IPS-NIHi11 (cell line): Measurements from ENCODE around the gene OPCML.

Experiments
- DNase-seq: peaks from one replicate; pipeline ENCODE4 v3.0.0; 2012; ENCODE audit warnings: mixed read lengths, low spot score

The OPCML gene

DNA sequence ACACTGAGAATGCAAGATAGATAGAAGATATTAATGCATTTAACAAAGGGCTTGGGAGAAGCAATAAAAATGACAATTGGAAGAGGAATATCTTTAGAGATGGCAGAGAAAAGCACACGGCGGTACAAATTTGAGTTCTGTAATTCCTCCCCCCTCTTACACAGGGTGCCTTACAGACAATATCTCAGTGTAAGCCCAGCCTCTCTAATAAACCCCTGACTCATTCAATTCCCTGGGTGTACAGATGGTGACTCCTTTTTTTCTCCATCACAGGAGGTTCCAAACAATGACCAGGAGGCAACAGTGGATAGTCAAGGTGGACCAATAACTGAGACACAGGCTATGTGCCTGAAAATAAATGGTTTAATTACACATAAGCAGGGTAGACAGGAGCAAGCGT is 598.6 kb downstream of the OPCML start:
- DNase-seq = no peak

DNA sequence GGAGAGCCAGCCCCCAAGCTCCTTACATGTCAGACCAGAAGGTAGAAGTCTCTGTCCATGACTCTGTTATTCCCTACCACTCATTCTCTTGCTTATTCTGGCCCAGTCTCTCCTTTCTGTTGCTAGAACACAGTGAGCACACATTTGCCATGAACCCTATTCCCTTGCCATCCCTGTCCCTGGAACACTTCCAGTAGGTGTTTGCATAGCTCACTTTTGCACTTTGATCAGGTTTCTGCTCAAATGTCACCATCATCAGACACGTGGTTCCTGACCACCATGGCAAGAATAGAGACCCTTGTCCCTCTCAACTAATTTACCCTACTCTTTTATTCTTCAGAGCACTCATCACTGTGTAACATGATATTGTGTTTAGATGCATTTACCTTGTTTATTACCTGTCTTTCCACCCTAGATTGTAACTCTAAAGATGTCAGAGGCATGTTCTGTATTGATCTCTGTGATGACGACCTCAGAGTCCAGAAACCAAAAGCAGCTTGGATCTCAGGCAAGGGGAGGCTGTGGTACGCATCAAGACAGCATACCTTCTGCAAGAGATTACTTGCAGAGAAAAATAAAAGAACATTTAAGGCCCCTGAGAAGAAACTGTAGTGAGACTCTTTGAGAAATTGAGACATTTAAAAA is 606.4 kb downstream of the OPCML start:
- no peak for DNase-seq

DNA sequence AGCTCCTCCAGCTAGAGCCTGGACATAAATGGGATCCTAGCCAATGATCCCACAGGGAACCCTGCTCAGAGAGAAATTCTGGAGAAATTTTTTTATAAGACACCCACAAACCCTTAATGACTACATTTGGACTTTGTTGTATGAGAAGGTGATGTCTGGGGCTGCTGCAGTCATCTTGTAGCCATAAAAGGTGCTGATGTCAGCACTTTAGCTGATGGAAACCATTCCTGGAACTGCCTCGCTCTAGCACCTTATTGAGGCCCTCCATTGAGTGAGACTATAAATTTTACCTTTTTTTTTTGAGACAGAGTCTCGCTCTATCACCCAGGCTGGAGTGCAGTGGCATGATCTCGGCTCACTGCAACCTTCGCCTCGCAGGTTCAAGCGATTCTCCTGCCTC is 610.7 kb downstream of the OPCML start:
- DNase-seq = no peak

DNA sequence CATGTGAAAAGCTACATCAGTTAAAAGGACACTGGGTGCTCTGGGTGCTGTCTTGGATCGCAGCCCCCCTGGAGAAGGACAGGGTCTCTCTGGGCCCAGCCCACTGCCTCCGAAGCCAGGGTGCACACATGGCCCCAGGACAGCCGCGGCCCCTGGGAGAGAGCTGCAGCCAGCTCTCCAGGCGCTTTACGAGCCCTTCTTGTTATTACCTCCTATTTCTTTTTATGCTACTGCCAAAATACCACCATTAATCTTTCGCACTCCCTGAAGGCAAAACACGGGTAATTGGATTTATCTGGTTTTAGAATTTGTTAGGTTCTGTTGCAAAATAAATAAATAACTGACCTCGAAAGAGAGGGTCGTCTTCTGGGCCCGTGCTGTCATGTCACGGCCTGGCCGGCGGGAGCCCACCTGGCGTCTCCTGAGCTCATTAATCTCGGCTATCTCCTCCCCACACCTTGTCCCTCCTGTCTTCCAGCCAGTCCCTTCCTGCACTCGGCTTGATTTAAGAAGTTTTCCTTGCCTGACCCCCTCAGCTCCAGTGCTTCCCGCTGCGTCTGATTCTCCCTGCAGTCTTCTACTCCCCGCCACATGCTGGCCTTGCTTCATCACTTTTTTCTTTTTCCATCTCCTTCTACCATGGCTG is 611.7 kb downstream of the OPCML start:
- no peak for DNase-seq

DNA sequence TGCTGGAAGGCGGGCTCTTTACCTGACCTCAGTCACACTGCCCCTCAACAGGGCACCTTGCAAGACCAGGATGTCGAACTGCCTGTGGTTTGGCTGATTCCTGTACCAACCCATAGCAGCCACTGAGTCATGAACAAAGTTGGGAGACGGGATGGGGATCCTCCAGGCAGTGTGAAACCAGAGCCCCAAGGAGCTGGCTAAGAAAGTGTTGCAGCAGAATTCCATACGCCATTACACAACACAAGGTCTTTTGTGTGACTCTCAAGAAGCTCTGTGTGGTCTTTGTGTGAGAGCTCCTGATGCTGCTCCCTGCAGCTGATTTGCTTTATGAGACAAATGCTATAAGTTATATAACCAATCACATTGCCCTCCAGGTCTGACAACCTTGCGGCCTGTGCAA is 617.7 kb downstream of the OPCML start:
- no peak for DNase-seq

DNA sequence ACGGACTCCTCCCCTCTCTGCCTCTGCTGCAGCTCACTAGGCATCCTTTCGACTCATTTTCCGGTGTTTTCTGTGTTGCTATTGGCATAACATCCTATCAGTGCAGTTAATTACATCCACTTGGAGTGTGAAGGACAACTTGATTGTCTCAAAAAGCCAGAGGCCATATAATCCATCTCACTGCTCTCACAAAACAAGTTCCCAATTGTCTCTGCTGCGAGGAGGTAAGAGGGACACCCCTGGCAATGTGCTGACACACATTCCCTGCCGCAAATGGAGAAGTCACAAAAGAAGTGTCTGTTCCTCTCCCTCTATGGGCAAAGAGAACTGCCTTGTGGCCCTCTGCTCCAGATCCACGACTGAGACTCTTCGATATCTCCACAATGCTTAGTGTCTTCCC is 618.4 kb downstream of the OPCML start:
- no peak for DNase-seq

DNA sequence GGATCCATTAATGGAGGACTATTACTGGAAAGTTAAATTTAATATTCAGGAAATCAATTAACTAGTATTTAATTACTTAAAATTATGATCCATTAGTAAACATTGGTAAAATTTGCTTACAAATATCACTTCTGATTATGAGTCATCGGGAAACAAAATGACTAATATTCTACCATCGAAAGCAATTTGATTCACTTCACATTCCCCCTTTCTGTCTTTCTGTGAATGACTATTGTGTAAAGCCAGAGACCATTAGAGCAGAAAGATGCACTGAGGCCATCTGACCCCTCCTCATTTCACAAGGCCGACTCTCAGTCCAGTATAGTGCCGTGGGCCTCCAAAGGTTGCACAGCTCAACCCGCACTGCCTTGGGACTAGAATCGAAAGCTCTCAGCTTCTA is 619.0 kb downstream of the OPCML start:
- DNase-seq = no peak

DNA sequence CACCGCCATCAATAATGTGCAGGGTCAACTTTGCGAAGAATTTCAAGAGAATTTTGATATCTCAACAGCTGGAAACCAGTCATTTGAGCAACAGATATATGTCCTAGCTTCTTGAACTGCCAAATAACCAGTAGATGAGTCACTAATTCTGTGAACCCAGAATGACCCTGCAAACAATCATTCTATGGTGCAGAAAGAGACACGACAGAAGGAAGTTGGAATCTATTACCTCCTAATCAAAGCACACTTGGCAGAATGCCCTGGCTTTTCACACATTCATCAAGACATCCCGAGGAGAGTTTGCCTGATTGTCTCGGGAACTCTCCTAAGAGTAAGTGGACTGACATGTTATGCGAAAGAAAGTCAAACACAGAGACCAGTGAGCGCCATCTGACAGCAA is 621.1 kb downstream of the OPCML start:
- no peak for DNase-seq

DNA sequence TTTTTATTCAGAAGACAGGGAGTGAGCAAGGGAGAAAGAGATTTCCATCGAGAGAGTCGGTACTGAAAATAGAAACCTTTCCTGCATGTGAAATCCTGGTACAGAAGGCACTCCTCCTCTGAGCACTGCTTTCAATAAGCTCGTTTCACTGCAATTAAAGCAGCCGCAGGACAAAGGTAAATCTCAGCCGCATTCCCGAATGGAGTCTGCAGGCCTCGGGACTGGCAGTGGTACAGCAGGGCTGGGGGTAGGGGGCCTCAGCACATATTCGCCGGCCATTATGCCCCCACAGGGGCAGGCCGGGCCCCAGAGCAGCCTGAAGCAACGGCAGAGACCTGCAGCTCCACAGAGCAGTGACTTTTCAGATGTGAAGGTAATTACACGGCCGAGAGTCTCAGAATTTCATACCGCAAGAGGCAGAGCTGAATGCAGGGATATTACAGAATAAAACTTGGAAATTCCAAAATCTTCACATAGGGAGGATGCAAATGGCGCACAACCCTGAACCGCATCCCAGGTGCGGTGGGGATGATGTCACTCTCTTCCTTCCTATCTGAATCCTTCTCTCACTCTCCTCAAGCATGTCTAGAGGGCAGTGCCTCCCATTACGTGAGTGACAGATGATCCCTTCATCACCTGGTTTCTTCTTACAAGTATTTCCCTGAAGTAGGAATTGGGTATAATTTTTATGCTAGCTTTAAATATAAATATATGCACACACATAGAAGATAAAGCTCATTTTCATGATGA is 622.1 kb downstream of the OPCML start:
- peak; percentile 37 for DNase-seq

DNA sequence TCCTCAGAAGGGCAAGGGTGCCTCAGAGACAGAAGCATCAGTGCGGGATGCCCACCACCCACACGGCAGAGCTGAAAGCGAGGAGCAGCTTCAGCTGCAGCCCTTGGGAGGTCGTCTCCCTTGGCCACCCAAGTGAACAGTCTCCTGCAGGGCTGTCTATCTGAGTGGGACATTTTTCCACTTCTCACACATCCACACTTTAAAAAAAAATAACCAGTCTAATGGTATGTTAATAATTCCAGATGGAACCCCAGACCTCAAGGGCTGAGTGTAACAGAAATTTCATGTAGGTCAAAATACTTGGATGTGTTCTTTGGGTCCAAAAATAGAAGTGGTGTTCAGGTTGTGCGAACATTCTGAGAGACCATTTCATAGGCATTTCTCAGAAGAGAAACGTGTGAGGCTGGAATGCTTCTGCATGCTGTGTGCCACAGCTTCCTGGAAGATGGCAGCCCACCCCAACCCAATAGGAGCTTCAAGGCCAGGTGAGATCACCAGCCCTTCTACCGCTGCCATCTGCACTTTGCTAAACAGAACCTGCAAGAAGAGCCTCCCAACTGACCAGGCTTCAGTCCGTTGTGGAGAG is 623.2 kb downstream of the OPCML start:
- no peak for DNase-seq

DNA sequence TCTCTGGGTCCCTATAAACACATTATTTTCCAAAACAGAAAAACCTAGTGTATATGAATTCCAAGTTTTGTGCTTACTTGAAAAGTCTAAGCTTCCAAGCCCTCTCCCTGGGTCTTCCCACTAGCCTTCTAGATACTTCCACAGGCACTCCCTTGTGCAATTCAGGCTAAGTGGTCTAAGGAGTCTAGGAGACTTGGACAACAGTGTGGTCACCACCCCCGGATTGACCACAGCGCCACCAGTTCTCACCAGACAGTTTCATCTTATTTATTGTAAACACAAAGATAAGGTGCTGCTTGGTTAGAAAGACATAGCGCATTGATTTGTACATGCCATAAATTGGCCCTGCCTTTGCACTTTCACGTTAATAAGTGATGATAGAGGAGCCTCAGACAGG is 623.9 kb downstream of the OPCML start:
- no peak for DNase-seq

DNA sequence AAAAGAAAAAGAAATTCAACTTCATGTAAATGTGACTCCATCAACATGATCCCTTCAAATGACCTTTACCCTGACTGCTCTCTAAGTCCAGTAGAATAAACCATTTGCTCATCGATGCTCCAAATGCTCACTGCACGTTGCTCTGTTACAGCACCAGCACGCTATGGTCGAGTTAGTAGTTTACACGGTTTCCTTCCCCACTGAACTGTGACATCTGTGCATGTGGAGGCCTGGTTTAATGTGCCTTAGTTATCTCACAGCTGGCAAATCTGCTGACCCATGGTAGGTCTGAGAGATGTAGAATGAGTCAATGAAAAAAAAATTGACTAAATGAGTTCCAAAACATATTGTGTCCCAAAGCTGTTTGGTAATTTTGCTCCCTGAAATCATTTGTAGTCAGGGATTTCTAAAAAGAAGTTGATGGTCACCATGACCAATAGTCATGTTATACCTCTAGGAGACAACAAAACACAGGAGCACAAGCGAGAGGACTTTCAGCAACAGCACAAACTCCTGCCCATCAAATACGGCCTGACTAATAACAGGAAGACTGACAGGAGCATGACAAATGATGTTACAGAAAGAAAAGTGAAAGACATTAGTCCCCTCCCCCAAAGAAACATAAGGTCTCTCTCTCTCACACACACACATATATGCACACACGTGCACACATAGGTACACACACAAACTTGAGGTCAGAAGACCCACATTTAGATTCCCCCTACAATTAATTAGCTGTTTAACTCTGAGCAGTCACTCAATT is 624.5 kb downstream of the OPCML start:
- no peak for DNase-seq

DNA sequence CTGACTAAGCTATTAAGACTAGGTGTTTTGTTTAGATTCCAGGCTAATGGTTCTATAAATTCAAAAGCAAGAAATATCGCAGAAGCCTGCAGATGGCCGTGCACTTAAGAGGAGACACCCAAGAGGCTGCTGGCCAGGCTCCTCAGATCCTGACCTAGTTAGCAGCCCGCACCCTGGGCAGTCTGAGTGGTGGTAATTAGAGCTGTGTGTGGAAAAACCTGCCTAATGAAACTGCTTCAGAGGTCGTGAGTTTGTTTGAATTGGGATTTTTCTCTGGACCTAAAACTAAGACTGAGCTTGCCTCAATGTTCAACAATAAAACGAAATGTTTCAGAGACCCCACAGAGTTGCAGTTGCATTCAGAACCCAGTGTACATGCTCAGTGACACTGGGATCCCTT is 627.7 kb downstream of the OPCML start:
- DNase-seq = no peak

DNA sequence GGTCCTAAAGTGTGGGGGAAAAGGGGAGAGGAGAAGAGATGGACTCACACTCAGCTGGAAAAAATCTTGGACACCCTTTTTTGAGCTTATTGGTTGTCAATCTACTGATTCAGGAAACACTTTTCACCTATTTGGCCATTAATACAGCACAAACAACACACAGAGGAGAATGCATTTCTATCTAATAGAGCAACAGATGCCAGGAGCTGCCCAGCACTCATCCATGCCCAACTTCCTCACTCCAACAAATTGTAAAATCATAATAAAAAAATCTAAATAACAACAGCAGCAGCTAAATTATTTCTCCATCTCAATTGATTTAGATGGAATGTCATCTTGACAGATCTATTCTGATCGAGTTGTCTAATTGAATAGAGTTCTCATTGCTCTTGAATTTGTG is 628.2 kb downstream of the OPCML start:
- no peak for DNase-seq

DNA sequence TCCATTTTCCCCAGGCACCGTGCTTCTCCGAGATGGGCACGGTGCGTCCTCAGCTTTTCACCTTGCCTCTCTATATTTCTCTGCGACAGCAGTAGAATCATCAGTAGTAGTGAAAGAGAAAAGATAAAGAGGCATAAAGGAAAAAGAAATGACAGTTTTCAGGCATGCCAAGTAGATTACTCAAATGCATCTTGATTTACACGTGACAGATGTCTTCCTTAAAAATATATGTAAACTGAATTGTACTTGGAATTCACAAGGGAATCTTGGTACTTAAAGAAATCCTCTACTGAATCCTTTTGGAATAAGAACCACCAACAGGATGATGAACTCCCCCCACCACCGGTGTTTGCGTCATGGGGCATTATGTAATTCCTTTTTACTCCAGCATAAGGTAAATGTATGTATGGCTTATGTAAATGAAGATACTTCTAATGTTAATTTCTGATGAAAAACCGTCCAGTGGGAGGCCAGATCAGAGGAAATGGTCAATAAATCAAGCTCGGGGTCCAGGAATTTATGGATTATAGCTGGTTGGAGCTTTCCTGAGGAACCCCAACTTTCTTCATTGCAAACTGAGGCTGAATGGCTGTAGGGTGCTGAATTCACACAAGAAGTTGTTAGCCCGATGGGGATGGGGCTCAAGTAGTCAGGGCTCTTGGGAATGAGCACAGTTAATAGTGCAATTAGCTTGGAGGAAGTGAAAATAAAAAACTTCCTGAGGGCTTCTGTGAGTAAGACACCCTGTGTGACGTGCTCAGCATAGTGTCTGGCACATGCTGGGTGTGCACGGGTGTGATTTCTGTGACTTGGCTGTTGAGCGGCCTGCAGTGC is 630.4 kb downstream of the OPCML start:
- DNase-seq = no peak

DNA sequence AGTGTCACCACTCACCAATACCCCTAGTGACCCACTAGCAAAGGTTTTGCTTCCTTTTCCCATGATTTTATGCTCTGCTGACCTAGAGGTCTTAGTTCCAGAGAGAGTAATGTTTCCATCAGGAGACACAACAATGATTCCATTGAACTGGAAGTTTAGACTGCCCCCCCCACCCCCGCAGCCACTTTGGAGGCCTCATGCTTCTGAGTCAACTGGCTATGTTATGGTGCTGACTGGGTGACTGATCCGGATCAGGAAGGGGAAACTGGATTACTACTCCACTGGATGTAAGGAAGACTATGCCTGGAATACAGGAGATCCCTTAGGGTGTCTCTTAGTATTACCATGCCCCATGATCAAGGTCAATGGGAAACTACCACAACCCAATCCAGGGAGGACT is 633.6 kb downstream of the OPCML start:
- no peak for DNase-seq

DNA sequence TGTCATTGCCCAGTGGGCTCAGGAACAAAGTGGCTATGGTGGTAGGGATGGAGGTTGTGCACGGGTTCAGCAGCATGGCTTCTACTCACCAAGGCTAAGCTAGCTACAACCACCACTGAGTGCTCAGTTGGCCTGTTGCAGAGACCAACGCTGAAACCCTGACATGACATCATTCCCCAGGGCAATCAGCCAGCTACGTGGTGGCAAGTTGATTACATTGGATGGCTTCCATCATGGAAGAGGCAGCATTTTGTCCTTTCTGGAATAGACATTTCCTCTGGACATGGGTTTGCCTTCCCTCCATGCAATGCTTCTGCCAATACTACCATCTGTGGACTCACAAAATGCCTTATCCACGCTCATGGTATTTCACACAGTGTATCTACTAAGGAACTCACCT is 634.3 kb downstream of the OPCML start:
- DNase-seq = no peak

DNA sequence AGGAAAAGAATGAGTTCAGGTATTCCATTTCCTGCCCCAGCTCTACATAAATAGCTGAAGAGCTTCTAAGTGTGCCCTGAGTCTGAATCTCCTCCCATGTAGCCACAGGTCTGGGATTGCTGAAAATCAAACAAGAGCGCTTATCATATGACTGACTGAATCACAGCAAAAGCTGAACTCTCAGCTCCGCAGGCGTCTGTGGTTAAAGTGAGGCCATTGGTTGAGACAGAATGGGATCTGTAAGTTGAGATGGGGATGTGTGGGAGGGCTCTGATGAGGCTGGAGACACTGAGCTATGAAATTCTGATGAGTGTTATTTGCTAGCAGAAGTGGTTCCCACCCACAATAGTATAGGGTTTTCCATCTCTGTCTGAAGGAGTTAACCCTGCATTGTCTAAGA is 637.0 kb downstream of the OPCML start:
- peak; percentile 20 for DNase-seq

DNA sequence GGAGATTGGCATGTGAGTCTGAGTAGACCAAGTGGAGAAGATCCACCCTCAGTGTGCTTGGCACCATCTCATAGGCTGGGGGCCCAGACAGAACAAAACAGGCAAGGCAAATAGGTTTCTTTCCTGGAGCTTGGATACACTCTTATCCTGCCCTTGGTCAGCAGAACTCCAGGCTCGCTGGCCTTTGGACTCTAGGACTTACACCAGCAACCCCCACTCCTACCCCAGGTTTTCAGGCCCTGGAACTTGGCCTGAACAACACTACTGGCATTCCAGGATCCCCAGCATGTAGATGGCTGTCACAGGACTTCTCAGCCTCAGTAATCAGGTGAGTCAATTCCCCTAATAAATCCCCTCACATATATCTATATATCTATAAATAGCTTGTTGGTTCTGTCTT is 637.7 kb downstream of the OPCML start:
- no peak for DNase-seq

DNA sequence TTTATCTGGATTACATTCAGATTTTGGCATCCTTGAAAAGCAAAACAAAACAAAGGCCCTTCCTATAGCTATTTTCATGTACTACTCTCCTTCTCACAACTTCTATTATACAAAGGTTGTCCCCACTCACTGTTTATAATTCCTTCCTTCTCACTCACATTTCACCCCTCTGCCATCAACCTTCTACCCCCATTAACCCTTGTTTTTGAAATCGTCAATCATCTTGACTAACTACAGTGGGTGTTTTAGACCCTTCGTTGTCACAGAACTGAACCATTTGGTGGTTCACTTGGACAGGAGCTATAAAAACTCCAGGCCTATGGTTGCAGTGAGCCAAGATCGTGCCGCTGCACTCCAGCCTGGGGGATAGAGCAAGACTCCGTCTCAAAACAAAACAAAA is 639.4 kb downstream of the OPCML start:
- DNase-seq = no peak

DNA sequence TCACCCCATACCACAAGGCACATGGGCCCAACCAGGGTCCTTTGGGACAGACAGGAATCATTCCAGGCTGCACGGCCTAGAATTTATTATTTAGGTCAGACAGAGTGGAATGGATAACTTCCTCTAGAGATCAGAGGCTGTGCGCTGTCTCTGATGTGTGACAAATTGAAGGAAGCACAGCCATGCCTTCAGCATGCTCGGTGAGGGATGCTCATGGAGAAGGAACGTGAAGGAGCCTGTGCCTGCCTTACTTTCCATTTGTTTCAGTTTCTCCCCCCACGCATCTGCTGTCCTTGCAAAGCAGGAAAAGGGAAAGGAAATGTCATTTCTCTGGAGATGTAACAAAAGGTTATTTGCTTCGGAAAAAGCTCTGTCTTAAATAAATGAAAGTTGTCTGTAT is 644.1 kb downstream of the OPCML start:
- DNase-seq = no peak

DNA sequence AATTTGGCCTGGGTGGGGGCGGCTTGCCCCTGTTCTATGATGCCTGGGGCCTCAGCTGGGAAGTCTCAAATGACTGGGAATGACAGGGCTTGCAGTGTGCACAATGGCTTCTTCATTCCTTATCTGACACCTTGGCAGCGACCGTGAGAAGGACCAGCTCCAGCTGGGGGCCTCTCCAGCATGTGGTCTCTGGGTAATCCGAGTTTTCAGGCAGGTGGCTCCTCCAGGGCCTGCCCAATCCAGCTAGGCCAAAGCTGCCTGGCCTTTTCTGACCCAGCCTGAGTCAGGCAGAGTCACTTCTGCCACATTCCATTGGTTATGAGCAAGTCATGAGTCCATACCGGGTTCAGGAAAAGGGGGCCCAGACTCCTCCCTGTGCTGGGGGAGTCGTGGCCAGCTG is 646.0 kb downstream of the OPCML start:
- peak; percentile 11 for DNase-seq
